Measurements from ENCODE around the gene OST4. TPM values are rescaled to one million over a fixed set of nuclear protein-coding genes. Genes with fewer than 3 reads are reported as not detected.

The OST4 gene
- total RNA-seq, 1 experiment from 2014 or later = 172 TPM

DNA sequence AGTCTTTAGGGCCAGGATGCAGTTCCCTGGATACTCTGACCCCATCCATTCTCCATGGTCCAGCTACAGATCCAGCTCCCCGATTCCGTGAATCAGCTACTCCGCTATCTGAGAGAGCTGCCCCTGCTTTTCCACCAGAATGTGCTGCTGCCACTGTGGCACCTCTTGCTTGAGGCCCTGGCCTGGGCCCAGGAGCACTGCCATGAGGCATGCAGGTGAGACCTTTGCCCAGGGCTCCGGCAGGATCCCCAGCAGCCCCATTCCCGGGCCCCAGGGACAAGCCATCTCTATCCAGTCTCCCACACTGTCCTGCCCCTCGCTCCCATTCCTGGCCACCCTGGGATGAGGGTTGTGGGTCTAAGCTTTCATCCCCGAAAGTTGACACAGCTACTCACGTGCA lies 31.2 kb downstream of the OST4 start:
- BruUV-seq (replicated peaks) = no TSS peak
- H3K9me3 Mint-ChIP-seq (ENCODE audit: low read depth, unreplicated experiment) = no peaks in the 10 kb centered on the region
- no peak for DNase-seq
- H3K4me3 Mint-ChIP-seq (ENCODE audit: low read depth, unreplicated experiment) = no peak overlapping the region
- no peaks in the 10 kb centered on the region for H3K4me1 Mint-ChIP-seq (ENCODE audit: low read depth, unreplicated experiment)
- intact Hi-C loops (cut with micrococcal nuclease; ENCODE audit: unreplicated experiment) = no loop called here
- CTCF ChIA-PET = interaction anchor here (0.6 to 1.9 kb wide), 2 partner anchors 10 to 28 kb away, joined by 5 to 6 read pairs; partner anchors contain the start of gene AGBL5
- H3K27me3 Mint-ChIP-seq (ENCODE audit: unreplicated experiment) = no peaks in the 10 kb centered on the region
- no peak overlapping the region for H3K27ac Mint-ChIP-seq (ENCODE audit: unreplicated experiment)
- TF ChIP-seq, protein P1, sequence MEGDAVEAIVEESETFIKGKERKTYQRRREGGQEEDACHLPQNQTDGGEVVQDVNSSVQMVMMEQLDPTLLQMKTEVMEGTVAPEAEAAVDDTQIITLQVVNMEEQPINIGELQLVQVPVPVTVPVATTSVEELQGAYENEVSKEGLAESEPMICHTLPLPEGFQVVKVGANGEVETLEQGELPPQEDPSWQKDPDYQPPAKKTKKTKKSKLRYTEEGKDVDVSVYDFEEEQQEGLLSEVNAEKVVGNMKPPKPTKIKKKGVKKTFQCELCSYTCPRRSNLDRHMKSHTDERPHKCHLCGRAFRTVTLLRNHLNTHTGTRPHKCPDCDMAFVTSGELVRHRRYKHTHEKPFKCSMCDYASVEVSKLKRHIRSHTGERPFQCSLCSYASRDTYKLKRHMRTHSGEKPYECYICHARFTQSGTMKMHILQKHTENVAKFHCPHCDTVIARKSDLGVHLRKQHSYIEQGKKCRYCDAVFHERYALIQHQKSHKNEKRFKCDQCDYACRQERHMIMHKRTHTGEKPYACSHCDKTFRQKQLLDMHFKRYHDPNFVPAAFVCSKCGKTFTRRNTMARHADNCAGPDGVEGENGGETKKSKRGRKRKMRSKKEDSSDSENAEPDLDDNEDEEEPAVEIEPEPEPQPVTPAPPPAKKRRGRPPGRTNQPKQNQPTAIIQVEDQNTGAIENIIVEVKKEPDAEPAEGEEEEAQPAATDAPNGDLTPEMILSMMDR (IDR thresholded peaks at IDR 0.05; ENCODE audit: unreplicated experiment) = no peak
- peaks cover 36% of the 10 kb centered on the region for H3K36me3 Mint-ChIP-seq (ENCODE audit: insufficient read depth, unreplicated experiment)

DNA sequence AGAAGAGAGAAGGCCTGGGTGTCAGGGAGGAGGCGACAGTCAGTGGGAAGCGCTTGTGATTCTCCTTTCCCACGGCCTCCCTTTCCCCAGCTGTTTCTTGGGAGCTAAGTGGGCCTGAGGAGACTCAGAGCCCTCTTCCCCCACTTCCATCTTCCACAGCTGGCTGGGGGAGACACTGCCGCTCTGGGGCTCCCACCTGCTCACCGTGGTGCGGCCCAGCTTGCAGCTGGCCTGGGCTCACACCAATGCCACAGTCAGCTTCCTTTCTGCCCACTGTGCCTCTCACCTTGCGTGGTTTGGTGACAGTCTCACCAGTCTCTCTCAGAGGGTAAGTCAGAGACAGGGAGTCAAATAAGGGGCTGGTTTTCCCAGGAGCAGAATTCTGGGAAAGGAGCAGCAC lies 31.6 kb downstream of the OST4 start:
- no peaks in the 10 kb centered on the region for H3K9me3 Mint-ChIP-seq (ENCODE audit: low read depth, unreplicated experiment)
- peaks cover 32% of the 10 kb centered on the region for H3K36me3 Mint-ChIP-seq (ENCODE audit: insufficient read depth, unreplicated experiment)
- BruUV-seq (replicated peaks) = no TSS peak
- CTCF ChIA-PET = interaction anchor here (0.6 to 1.9 kb wide), 2 partner anchors 11 to 1459 kb away, joined by 4 to 6 read pairs; partner anchors contain the start of gene AGBL5
- no peaks in the 10 kb centered on the region for H3K4me1 Mint-ChIP-seq (ENCODE audit: low read depth, unreplicated experiment)
- H3K27me3 Mint-ChIP-seq (ENCODE audit: unreplicated experiment) = no peaks in the 10 kb centered on the region
- TF ChIP-seq, protein P1 (IDR thresholded peaks at IDR 0.05; ENCODE audit: unreplicated experiment) = no peak
- no peak overlapping the region for H3K4me3 Mint-ChIP-seq (ENCODE audit: low read depth, unreplicated experiment)
- intact Hi-C loops (cut with micrococcal nuclease; ENCODE audit: unreplicated experiment) = no loop called here
- no peak overlapping the region for H3K27ac Mint-ChIP-seq (ENCODE audit: unreplicated experiment)
- no peak for DNase-seq

DNA sequence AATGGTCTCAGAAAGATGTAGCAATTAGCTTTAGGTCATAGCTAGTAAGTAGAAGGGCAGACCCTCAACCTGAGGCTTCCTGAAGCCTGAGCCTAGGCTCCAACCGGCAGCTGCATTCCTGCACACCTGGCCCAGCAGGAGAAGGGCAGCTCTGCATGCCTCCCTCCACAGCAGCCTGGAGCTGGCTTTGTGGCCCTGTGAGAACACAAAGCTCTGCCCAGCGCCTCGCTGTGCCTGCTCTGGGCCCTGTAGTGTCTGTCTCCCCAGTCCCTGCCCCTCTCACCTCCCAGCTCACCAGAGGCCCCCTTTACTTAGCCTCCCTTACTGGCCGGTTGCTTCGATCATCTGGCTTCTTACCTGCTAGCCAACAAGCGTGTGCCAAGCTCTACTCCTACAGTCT lies 32.0 kb downstream of the OST4 start:
- intact Hi-C loops (cut with micrococcal nuclease; ENCODE audit: unreplicated experiment) = no loop called here
- Mint-ChIP-seq H3K27ac (ENCODE audit: unreplicated experiment) (no peak overlapping the region), H3K4me3 (ENCODE audit: low read depth, unreplicated experiment) (no peak overlapping the region), H3K27me3 (ENCODE audit: unreplicated experiment) (no peaks in the 10 kb centered on the region), H3K4me1 (ENCODE audit: low read depth, unreplicated experiment) (peaks cover 2% of the 10 kb centered on the region), H3K36me3 (ENCODE audit: insufficient read depth, unreplicated experiment) (peaks cover 34% of the 10 kb centered on the region), H3K9me3 (ENCODE audit: low read depth, unreplicated experiment) (no peaks in the 10 kb centered on the region)
- BruUV-seq (replicated peaks) = no TSS peak
- TF ChIP-seq, protein P1 (IDR thresholded peaks at IDR 0.05; ENCODE audit: unreplicated experiment) = no peak
- DNase-seq = no peak
- CTCF ChIA-PET = interaction anchor here (0.6 to 1.9 kb wide), 2 partner anchors 11 to 1459 kb away, joined by 4 to 6 read pairs; partner anchors contain the start of gene AGBL5

DNA sequence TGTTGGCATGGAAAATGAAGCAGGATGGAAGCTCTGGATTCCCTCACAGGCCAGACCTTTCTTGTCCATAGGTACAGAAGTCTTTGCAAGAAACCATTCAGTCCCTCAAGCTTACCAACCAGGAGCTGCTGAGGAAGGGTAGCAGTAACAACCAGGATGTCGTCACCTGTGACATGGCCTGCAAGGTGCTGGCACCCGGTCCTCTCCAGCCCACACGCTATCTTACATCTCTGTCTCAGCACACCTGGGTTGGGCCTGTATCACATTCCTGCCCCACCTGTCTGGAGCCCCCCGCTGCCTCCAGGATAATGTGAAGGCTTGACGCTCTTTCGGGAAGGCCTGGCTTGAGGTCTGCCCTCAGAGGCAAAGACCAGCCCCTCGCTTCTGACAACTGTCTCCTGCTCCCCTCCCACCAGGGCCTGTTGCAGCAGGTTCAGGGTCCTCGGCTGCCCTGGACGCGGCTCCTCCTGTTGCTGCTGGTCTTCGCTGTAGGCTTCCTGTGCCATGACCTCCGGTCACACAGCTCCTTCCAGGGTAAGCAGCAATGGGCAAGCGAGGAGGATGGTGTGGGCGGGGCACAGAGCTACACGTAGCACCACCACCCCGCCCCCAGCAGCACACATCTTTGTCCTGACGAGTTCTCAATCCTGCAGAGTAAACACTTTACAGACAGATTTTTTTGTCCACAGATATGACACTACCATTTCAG lies 32.7 kb downstream of the OST4 start:
- CTCF ChIA-PET = interaction anchor here (1.9 kb wide), 1 partner anchor 12 kb away, joined by 6 read pairs; the partner anchor contains the start of gene AGBL5
- no peak for DNase-seq
- H3K27me3 Mint-ChIP-seq (ENCODE audit: unreplicated experiment) = no peaks in the 10 kb centered on the region
- H3K27ac Mint-ChIP-seq (ENCODE audit: unreplicated experiment) = no peak overlapping the region
- H3K4me3 Mint-ChIP-seq (ENCODE audit: low read depth, unreplicated experiment) = no peak overlapping the region
- intact Hi-C loops (cut with micrococcal nuclease; ENCODE audit: unreplicated experiment) = no loop called here
- TF ChIP-seq, protein P1 (IDR thresholded peaks at IDR 0.05; ENCODE audit: unreplicated experiment) = no peak
- H3K36me3 Mint-ChIP-seq (ENCODE audit: insufficient read depth, unreplicated experiment) = peaks cover 41% of the 10 kb centered on the region
- no peaks in the 10 kb centered on the region for H3K9me3 Mint-ChIP-seq (ENCODE audit: low read depth, unreplicated experiment)
- BruUV-seq (replicated peaks) = no TSS peak
- peaks cover 8% of the 10 kb centered on the region for H3K4me1 Mint-ChIP-seq (ENCODE audit: low read depth, unreplicated experiment)
